Cerebellar nuclear complex (tissue), 1 donor: Measurements from ENCODE around the gene N4BP2.
"Not testable (repeated sequence)": the region's sequence is repeated elsewhere in the genome, so short reads cannot be mapped to it uniquely, and the experiment has no call there.

ENCODE experiments used
- DNase-seq, 2 experiments: peaks; one replicate each; lab custom pipeline; 2025; lab: John Stamatoyannopoulos, UW

The N4BP2 gene

GRCh38 chr4:40087799-40088366 is 31.2 kb downstream of the N4BP2 start:
- no peak for DNase-seq

- not testable (repeated sequence) for DNase-seq
Measured at GRCh38 chr4:40093400-40093799, 36.8 kb downstream of the N4BP2 start.

GRCh38 chr4:40099010-40099409 is 42.4 kb downstream of the N4BP2 start:
- DNase-seq = no peak

- DNase-seq = not testable (repeated sequence)
Measured at GRCh38 chr4:40107150-40107549, 50.5 kb downstream of the N4BP2 start.

- DNase-seq = no peak
Measured at GRCh38 chr4:40112027-40112792, 55.6 kb downstream of the N4BP2 start.

GRCh38 chr4:40114206-40114605 is 57.6 kb downstream of the N4BP2 start:
- no peak for DNase-seq

GRCh38 chr4:40118861-40119260 is 62.2 kb downstream of the N4BP2 start:
- DNase-seq = no peak

- no peak for DNase-seq
Measured at GRCh38 chr4:40119344-40119743, 62.7 kb downstream of the N4BP2 start.

GRCh38 chr4:40121515-40121914 is 64.9 kb downstream of the N4BP2 start:
- DNase-seq = no peak

GRCh38 chr4:40122941-40123340 is 66.3 kb downstream of the N4BP2 start:
- DNase-seq = no peak

- DNase-seq = no peak
Measured at GRCh38 chr4:40124690-40125089, 68.0 kb downstream of the N4BP2 start.

- no peak for DNase-seq
Measured at GRCh38 chr4:40130401-40131036, 73.9 kb downstream of the N4BP2 start.

- no peak for DNase-seq
Measured at GRCh38 chr4:40132816-40133215, 76.2 kb downstream of the N4BP2 start.

- DNase-seq = no peak
Measured at GRCh38 chr4:40134206-40134917, 77.7 kb downstream of the N4BP2 start.

- DNase-seq = not testable (repeated sequence)
Measured at GRCh38 chr4:40136202-40136601, 79.6 kb downstream of the N4BP2 start.

- no peak for DNase-seq
Measured at GRCh38 chr4:40140196-40140595, 83.5 kb downstream of the N4BP2 start.

GRCh38 chr4:40140597-40140996 is 83.9 kb downstream of the N4BP2 start:
- not testable (repeated sequence) for DNase-seq

- no peak for DNase-seq
Measured at GRCh38 chr4:40143926-40144508, 87.4 kb downstream of the N4BP2 start.

- DNase-seq = no peak
Measured at GRCh38 chr4:40144716-40145115, 88.1 kb downstream of the N4BP2 start.

GRCh38 chr4:40147490-40147889 is 90.8 kb downstream of the N4BP2 start:
- not testable (repeated sequence) for DNase-seq

- no peak for DNase-seq
Measured at GRCh38 chr4:40149960-40150385, 93.3 kb downstream of the N4BP2 start.

- no peak for DNase-seq
Measured at GRCh38 chr4:40150932-40151331, 94.3 kb downstream of the N4BP2 start.
